ENCODE results near the gene LDLRAD3. TPM values are rescaled to one million over a fixed set of nuclear protein-coding genes. Genes with fewer than 3 reads are reported as not detected.

The LDLRAD3 gene
- total RNA-seq, 1 experiment from 2014 or later = 28.1 TPM

DNA sequence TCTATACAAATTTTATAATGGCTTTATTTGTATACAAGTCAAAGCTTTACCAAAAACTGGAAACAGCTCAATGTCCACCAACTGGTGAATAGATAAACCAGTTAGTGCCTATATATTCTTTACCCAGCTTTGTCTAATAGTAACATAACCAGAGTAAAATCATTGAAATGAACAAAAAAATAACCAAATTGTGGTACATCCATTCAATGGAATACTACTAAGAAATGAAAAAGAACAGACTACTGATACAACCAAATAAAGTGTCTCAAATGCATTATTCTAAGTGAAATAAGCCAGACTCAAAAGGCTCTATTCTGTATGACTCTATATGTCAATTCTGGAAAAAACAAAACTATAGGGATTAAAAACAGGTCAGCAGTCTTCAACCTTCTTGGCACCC lies 40.9 kb upstream of the LDLRAD3 start:
- peaks cover 13% of the 10 kb centered on the region; the same call in 1 of the 2 replicates for H3K9me3 ChIP-seq (ENCODE audit: control insufficient read depth, insufficient read depth, low read depth, low read length)
- ChIA-PET CTCF (no interaction called here), POLR2A (no interaction called here)

DNA sequence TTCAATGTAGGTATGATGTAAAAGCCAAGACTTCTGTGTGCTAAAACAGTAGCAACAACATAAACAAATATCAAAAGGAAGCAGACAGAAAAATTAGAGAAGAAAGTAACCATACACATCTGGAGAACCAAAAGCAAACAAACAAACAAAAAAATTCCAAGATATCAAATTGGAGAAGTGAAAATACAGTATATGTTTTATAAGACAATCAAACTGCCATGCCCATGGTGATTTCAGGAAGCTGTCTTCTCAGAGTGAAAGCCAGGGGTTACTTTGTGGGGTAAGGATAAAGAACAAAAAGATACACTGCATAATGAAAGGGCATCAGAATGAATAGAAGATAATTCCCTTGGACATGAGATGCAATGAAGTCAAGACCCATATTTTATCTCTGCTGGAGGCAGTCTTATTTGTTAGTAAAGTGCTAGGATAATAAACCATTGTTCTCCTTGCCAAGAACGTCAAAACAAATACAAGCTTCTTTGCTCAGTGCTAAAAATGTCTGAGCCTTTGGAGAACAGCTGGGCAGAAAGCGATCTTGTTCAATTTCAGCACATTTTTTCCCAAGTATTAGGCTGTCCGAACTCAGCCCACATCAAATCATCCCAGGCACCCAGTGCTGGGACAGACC lies 38.1 kb upstream of the LDLRAD3 start:
- Histone ChIP-seq H3K27me3 (ENCODE audit: control insufficient read depth, insufficient read depth, low read length) (no peaks in the 10 kb centered on the region), H3K36me3 (ENCODE audit: control insufficient read depth, insufficient read depth, low read length) (no peaks in the 10 kb centered on the region), H3K4me1 (ENCODE audit: control insufficient read depth, insufficient read depth, low read length) (peaks cover 21% of the 10 kb centered on the region), H3K9me3 (ENCODE audit: control insufficient read depth, insufficient read depth, low read depth, low read length) (peaks cover 13% of the 10 kb centered on the region; the same call in 1 of the 2 replicates), H3K27ac (ENCODE audit: low read length) (no peak overlapping the region; the same call in 1 of the 2 replicates), H3K4me3 (ENCODE audit: low read depth in 2 of 2, low read length in 2 of 2) (no peak overlapping the region)
- no peak for TF ChIP-seq TCF7L2 (IDR thresholded peaks at IDR 0.05; ENCODE audit: low read depth, low read length)
- ChIA-PET POLR2A (interaction anchor here (0.7 kb wide), 1 partner anchor 286 kb away, joined by 3 read pairs; no protein-coding TSS in a partner anchor), CTCF (no interaction called here)
- ATAC-seq = no peak
- in situ Hi-C loops (cut with HindIII; ENCODE audit: low pct_unique_long_range_greater_than_20kb, low sequenced_read_pairs) = no loop called here
- no TSS peak for BruUV-seq (replicated peaks)
- no peak for DNase-seq (ENCODE audit: low read depth, low spot score)
- intact Hi-C loops (cut with micrococcal nuclease; ENCODE audit: unreplicated experiment) = no loop called here

More for the DNA sequence above, 40.9 kb upstream of the LDLRAD3 start:
- ATAC-seq = no peak
- H3K4me3 ChIP-seq (ENCODE audit: low read depth in 2 of 2, low read length in 2 of 2) = no peak overlapping the region
- in situ Hi-C loops (cut with HindIII; ENCODE audit: low pct_unique_long_range_greater_than_20kb, low sequenced_read_pairs) (no loop called here), intact Hi-C loops (cut with micrococcal nuclease; ENCODE audit: unreplicated experiment) (no loop called here)
- no peak for TF ChIP-seq CTCF (IDR thresholded peaks at IDR 0.05)
- TF ChIP-seq SIN3A (IDR thresholded peaks at IDR 0.05; ENCODE audit: borderline replicate concordance, insufficient read depth, low read depth, low read length) = no peak
- TF ChIP-seq, protein P1, sequence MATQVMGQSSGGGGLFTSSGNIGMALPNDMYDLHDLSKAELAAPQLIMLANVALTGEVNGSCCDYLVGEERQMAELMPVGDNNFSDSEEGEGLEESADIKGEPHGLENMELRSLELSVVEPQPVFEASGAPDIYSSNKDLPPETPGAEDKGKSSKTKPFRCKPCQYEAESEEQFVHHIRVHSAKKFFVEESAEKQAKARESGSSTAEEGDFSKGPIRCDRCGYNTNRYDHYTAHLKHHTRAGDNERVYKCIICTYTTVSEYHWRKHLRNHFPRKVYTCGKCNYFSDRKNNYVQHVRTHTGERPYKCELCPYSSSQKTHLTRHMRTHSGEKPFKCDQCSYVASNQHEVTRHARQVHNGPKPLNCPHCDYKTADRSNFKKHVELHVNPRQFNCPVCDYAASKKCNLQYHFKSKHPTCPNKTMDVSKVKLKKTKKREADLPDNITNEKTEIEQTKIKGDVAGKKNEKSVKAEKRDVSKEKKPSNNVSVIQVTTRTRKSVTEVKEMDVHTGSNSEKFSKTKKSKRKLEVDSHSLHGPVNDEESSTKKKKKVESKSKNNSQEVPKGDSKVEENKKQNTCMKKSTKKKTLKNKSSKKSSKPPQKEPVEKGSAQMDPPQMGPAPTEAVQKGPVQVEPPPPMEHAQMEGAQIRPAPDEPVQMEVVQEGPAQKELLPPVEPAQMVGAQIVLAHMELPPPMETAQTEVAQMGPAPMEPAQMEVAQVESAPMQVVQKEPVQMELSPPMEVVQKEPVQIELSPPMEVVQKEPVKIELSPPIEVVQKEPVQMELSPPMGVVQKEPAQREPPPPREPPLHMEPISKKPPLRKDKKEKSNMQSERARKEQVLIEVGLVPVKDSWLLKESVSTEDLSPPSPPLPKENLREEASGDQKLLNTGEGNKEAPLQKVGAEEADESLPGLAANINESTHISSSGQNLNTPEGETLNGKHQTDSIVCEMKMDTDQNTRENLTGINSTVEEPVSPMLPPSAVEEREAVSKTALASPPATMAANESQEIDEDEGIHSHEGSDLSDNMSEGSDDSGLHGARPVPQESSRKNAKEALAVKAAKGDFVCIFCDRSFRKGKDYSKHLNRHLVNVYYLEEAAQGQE (IDR thresholded peaks at IDR 0.05; ENCODE audit: insufficient read depth in 1 of 2, low read depth in 2 of 2, low read length in 1 of 2) = no peak
- TF ChIP-seq TCF7L2 (IDR thresholded peaks at IDR 0.05; ENCODE audit: low read depth, low read length) = no peak
- no peak overlapping the region for H3K27ac ChIP-seq (ENCODE audit: low read length)
- DNase-seq (ENCODE audit: low read depth, low spot score) = no peak
- H3K36me3 ChIP-seq (ENCODE audit: control insufficient read depth, insufficient read depth, low read length) = no peaks in the 10 kb centered on the region
- no peaks in the 10 kb centered on the region for H3K27me3 ChIP-seq (ENCODE audit: control insufficient read depth, insufficient read depth, low read length)
- H3K4me1 ChIP-seq (ENCODE audit: control insufficient read depth, insufficient read depth, low read length) = peaks cover 10% of the 10 kb centered on the region
- BruUV-seq (replicated peaks) = no TSS peak

- Histone ChIP-seq H3K36me3 (ENCODE audit: control insufficient read depth, insufficient read depth, low read length) (no peaks in the 10 kb centered on the region), H3K27ac (ENCODE audit: low read length) (no peak overlapping the region; the same call in 1 of the 2 replicates), H3K27me3 (ENCODE audit: control insufficient read depth, insufficient read depth, low read length) (no peaks in the 10 kb centered on the region), H3K4me1 (ENCODE audit: control insufficient read depth, insufficient read depth, low read length) (peaks cover 21% of the 10 kb centered on the region), H3K4me3 (ENCODE audit: low read depth in 2 of 2, low read length in 2 of 2) (no peak overlapping the region), H3K9me3 (ENCODE audit: control insufficient read depth, insufficient read depth, low read depth, low read length) (peaks cover 13% of the 10 kb centered on the region; the same call in 1 of the 2 replicates)
- in situ Hi-C loops (cut with HindIII; ENCODE audit: low pct_unique_long_range_greater_than_20kb, low sequenced_read_pairs) (no loop called here), intact Hi-C loops (cut with micrococcal nuclease; ENCODE audit: unreplicated experiment) (no loop called here)
- TF ChIP-seq SIN3A (IDR thresholded peaks at IDR 0.05; ENCODE audit: borderline replicate concordance, insufficient read depth, low read depth, low read length) (no peak), TCF7L2 (IDR thresholded peaks at IDR 0.05; ENCODE audit: low read depth, low read length) (no peak), POLR2AphosphoS5 (IDR thresholded peaks at IDR 0.05; ENCODE audit: low read depth, low read length) (no peak), CTCF (IDR thresholded peaks at IDR 0.05) (no peak)
- TF ChIP-seq, protein P1 (IDR thresholded peaks at IDR 0.05; ENCODE audit: insufficient read depth in 1 of 2, low read depth in 2 of 2, low read length in 1 of 2) = no peak
- POLR2A ChIA-PET = interaction anchor here (0.7 kb wide), 1 partner anchor 286 kb away, joined by 3 read pairs; no protein-coding TSS in a partner anchor
- DNase-seq (ENCODE audit: low read depth, low spot score) = no peak
- no peak for ATAC-seq
- BruUV-seq (replicated peaks) = no TSS peak
- CTCF ChIA-PET = no interaction called here
These were observed 37.6 kb upstream of the LDLRAD3 start for GRCh38 chr11:35906277-35906661.

All from Panc1 (cell line).